OCI-LY3 (cell line): ENCODE data around the gene NCOA3.

Experiments used
- EZH2phosphoT487 ChIP-seq: fragments of 200-600 bp; shearing (Covaris generic); IDR thresholded peaks from 2 replicates; pipeline ENCODE4 v1.6.1; 2018; ENCODE audit warnings: antibody characterized with exemption, mixed run types, low read depth
- TF ChIP-seq, protein P1 (sequence below): fragments of 200-600, 300-600 bp; sonication (generic); IDR thresholded peaks from 2 replicates; pipeline ENCODE4 v1.5.1; 2014; ENCODE audit warnings: antibody characterized with exemption, low read length, low read depth

DNA sequence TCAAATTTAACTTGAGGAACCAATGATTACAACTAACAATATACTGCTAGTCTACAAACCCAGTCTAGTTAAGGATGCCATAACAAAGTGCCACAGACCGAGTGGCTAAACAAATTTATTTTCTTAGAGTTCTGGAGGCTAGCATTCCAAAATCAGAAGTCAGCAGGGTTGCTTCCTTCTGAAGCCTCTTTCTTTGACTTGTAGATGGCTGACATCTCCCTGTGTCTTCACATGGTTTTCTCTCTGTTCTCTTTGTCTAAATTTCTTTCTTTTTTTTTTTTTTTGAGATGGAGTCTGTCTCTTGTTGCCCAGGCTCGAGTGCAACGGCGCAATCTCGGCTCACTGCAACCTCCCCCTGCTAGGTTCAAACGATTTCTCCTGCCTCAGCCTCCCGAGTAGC, 56.1 kb downstream of the NCOA3 start:
- TF ChIP-seq EZH2phosphoT487, result no peak
- TF ChIP-seq, protein P1, sequence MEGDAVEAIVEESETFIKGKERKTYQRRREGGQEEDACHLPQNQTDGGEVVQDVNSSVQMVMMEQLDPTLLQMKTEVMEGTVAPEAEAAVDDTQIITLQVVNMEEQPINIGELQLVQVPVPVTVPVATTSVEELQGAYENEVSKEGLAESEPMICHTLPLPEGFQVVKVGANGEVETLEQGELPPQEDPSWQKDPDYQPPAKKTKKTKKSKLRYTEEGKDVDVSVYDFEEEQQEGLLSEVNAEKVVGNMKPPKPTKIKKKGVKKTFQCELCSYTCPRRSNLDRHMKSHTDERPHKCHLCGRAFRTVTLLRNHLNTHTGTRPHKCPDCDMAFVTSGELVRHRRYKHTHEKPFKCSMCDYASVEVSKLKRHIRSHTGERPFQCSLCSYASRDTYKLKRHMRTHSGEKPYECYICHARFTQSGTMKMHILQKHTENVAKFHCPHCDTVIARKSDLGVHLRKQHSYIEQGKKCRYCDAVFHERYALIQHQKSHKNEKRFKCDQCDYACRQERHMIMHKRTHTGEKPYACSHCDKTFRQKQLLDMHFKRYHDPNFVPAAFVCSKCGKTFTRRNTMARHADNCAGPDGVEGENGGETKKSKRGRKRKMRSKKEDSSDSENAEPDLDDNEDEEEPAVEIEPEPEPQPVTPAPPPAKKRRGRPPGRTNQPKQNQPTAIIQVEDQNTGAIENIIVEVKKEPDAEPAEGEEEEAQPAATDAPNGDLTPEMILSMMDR, result no peak
